Activated naive CD8-positive, alpha-beta T cell (primary cell): Measurements from ENCODE around the gene FKBP2.

Experiments used
- H3K27ac Mint-ChIP-seq: one replicate; pipeline ENCODE4 v1.8.0; 2021; ENCODE audit warnings: mixed read lengths
- H3K27me3 Mint-ChIP-seq: one replicate; pipeline ENCODE4 v1.8.0; 2021; ENCODE audit warnings: mixed read lengths
- H3K36me3 Mint-ChIP-seq: one replicate; pipeline ENCODE4 v1.8.0; 2021; ENCODE audit warnings: mixed read lengths
- H3K4me1 Mint-ChIP-seq: one replicate; pipeline ENCODE4 v1.8.0; 2021; ENCODE audit warnings: low read depth, mixed read lengths
- H3K4me3 Mint-ChIP-seq: one replicate; pipeline ENCODE4 v1.8.0; 2021; ENCODE audit warnings: mild to moderate bottlenecking, mixed read lengths
- H3K9me3 Mint-ChIP-seq: one replicate; pipeline ENCODE4 v1.8.0; 2021; ENCODE audit warnings: low read depth, mixed read lengths

FKBP2 gene

GRCh38 chr11:64284962-64285884 lies 44.3 kb downstream of the FKBP2 start, which contains the start of gene GPR137:
GPR137 (plus strand) TSS chr11:64285848; CDS start chr11:64286525, 677 bp downstream.
- Mint-ChIP-seq H3K4me1 (peaks cover 15% of the 10 kb centered on the region), H3K36me3 (no peaks in the 10 kb centered on the region), H3K27me3 (no peaks in the 10 kb centered on the region), H3K27ac (peak within 1 kb of the TSS; percentile 87), H3K9me3 (no peaks in the 10 kb centered on the region), H3K4me3 (peak within 1 kb of the TSS; percentile 86)

GRCh38 chr11:64285885-64286800 lies 45.2 kb downstream of the FKBP2 start:
- Mint-ChIP-seq H3K27ac (peak overlapping the region; percentile 72), H3K9me3 (no peaks in the 10 kb centered on the region)

GRCh38 chr11:64286801-64287159 lies 45.9 kb downstream of the FKBP2 start:
- Mint-ChIP-seq H3K27me3 (peaks cover 5% of the 10 kb centered on the region), H3K4me1 (peaks cover 19% of the 10 kb centered on the region), H3K27ac (peak overlapping the region; percentile 72), H3K4me3 (peak overlapping the region; percentile 78), H3K9me3 (no peaks in the 10 kb centered on the region), H3K36me3 (no peaks in the 10 kb centered on the region)

More at GRCh38 chr11:64285885-64286800, 45.2 kb downstream of the FKBP2 start:
- no peaks in the 10 kb centered on the region for H3K36me3 Mint-ChIP-seq
- H3K4me1 Mint-ChIP-seq, result peaks cover 19% of the 10 kb centered on the region
- H3K27me3 Mint-ChIP-seq, result peaks cover 5% of the 10 kb centered on the region
- H3K4me3 Mint-ChIP-seq, result peak overlapping the region; percentile 78

- Mint-ChIP-seq H3K4me1 (peaks cover 21% of the 10 kb centered on the region), H3K36me3 (no peaks in the 10 kb centered on the region), H3K4me3 (no peak overlapping the region), H3K27ac (no peak overlapping the region), H3K9me3 (no peaks in the 10 kb centered on the region), H3K27me3 (peaks cover 5% of the 10 kb centered on the region)
These were observed 46.9 kb downstream of the FKBP2 start for GRCh38 chr11:64287676-64288352.

- Mint-ChIP-seq H3K27ac (no peak overlapping the region), H3K36me3 (no peaks in the 10 kb centered on the region), H3K27me3 (peaks cover 7% of the 10 kb centered on the region), H3K4me1 (peaks cover 18% of the 10 kb centered on the region), H3K4me3 (no peak overlapping the region), H3K9me3 (no peaks in the 10 kb centered on the region)
These were observed 47.5 kb downstream of the FKBP2 start for GRCh38 chr11:64288353-64288750.

- Mint-ChIP-seq H3K36me3 (no peaks in the 10 kb centered on the region), H3K27me3 (peaks cover 8% of the 10 kb centered on the region), H3K4me1 (peaks cover 15% of the 10 kb centered on the region), H3K4me3 (no peak overlapping the region), H3K9me3 (no peaks in the 10 kb centered on the region), H3K27ac (no peak overlapping the region)
These were observed 48.2 kb downstream of the FKBP2 start for GRCh38 chr11:64289002-64289564.

GRCh38 chr11:64290352-64291261 lies 49.7 kb downstream of the FKBP2 start:
- Mint-ChIP-seq H3K9me3 (no peaks in the 10 kb centered on the region), H3K4me3 (peak overlapping the region; percentile 82), H3K27ac (peak overlapping the region; percentile 54), H3K36me3 (no peaks in the 10 kb centered on the region), H3K4me1 (peaks cover 15% of the 10 kb centered on the region), H3K27me3 (peaks cover 15% of the 10 kb centered on the region)

GRCh38 chr11:64291262-64291751 lies 50.4 kb downstream of the FKBP2 start, which contains the start of gene KCNK4:
KCNK4 (plus strand) TSS chr11:64291302; CDS start chr11:64293019, 1,717 bp downstream.
- Mint-ChIP-seq H3K4me1 (peaks cover 13% of the 10 kb centered on the region), H3K27me3 (peaks cover 20% of the 10 kb centered on the region), H3K36me3 (no peaks in the 10 kb centered on the region), H3K9me3 (no peaks in the 10 kb centered on the region), H3K4me3 (peak within 1 kb of the TSS; percentile 82), H3K27ac (peak within 1 kb of the TSS; percentile 54)

GRCh38 chr11:64291752-64292459 lies 51.0 kb downstream of the FKBP2 start:
- no peaks in the 10 kb centered on the region for H3K36me3 Mint-ChIP-seq
- H3K4me3 Mint-ChIP-seq, result no peak overlapping the region
- H3K9me3 Mint-ChIP-seq, result no peaks in the 10 kb centered on the region
- H3K27ac Mint-ChIP-seq, result no peak overlapping the region
- H3K4me1 Mint-ChIP-seq, result peaks cover 7% of the 10 kb centered on the region
- peaks cover 22% of the 10 kb centered on the region for H3K27me3 Mint-ChIP-seq

GRCh38 chr11:64292460-64293254 lies 51.8 kb downstream of the FKBP2 start:
- Mint-ChIP-seq H3K4me3 (peak overlapping the region; percentile 40), H3K4me1 (peaks cover 9% of the 10 kb centered on the region), H3K27me3 (peaks cover 27% of the 10 kb centered on the region), H3K27ac (no peak overlapping the region), H3K36me3 (no peaks in the 10 kb centered on the region), H3K9me3 (no peaks in the 10 kb centered on the region)
